GM12878 (cell line): ENCODE data around the gene CDK17. TPM values are rescaled to one million over a fixed set of nuclear protein-coding genes. Genes with fewer than 3 reads are reported as not detected.
A peak's percentile ranks its signal among the peaks of the same experiment; 100 is the strongest.

Experiments used
- ATAC-seq: fragments of 200-7000 bp; cut with Tn5 transposase; 3 replicates; pipeline ENCODE4 v1.9.1; 2020; ENCODE audit warnings: mild to moderate bottlenecking, moderate library complexity
- BruUV-seq: library from RNA; stranded (reverse); fragments of 400-500 nt; replicated peaks from 2 replicates; lab custom pipeline; 2021; lab: Mats Ljungman, UMichigan
- CTCF ChIA-PET: fragments of 300-600 bp; sonication (Branson Sonifier 250); formaldehyde crosslinking; extraction: SDS; loops from one replicate; lab custom pipeline; 2021; ENCODE audit warnings: inconsistent platforms; lab: Yijun Ruan, JAX
- POLR2A ChIA-PET: fragments of 350-600 bp; formaldehyde crosslinking; extraction: SDS; loops from one replicate; lab custom pipeline; 2021; ENCODE audit warnings: inconsistent platforms; lab: Charles Lee
- RAD21 ChIA-PET: fragments of 300-600 bp; sonication (Branson Sonifier 250); formaldehyde crosslinking; loops from one replicate; lab custom pipeline; 2023; ENCODE audit warnings: antibody characterized with exemption; ENCODE audit not compliant: unreplicated experiment; lab: Charles Lee
- SMC1A ChIA-PET: fragments of 300-600 bp; sonication (Branson Sonifier 250); formaldehyde crosslinking; loops from one replicate; lab custom pipeline; 2023; ENCODE audit not compliant: unreplicated experiment, uncharacterized antibody; lab: Charles Lee
- DNase-seq: peaks from one replicate; pipeline ENCODE4 v3.0.0-alpha.2; 2011; ENCODE audit warnings: low read depth, low spot score
- FAIRE-seq: peaks from 3 replicates; lab custom pipeline; 2011; peaks lifted over from hg19 to GRCh38; lab: Jason Lieb, UNC
- H2AFZ ChIP-seq: 2 replicates; pipeline ENCODE4 v1.6.0; 2011; ENCODE audit warnings: low read depth, low read length, control low read depth; ENCODE audit not compliant: control insufficient read depth
- H3K27ac ChIP-seq: 2 replicates; pipeline ENCODE4 v1.5.1; 2011; ENCODE audit warnings: control low read depth; ENCODE audit not compliant: control insufficient read depth, insufficient read depth
- H3K27me3 ChIP-seq, 2 experiments: replicated peaks in 1 of 2; 2 replicates each; pipeline versions ENCODE4 v1.6.0 to v1.6.1; 2011; ENCODE audit warnings: low read length in 1 of 2; ENCODE audit not compliant: control insufficient read depth in 2 of 2, insufficient read depth in 2 of 2
- H3K36me3 ChIP-seq, 2 experiments: 2 replicates each; pipeline ENCODE4 v1.5.1; 2011; ENCODE audit warnings: low read length in 1 of 2; ENCODE audit not compliant: control insufficient read depth in 2 of 2, insufficient read depth in 2 of 2
- H3K4me1 ChIP-seq: 2 replicates; pipeline ENCODE4 v1.6.1; 2011; ENCODE audit warnings: mild to moderate bottlenecking, low read length, moderate library complexity, mixed read lengths; ENCODE audit not compliant: control insufficient read depth, insufficient read depth
- H3K4me2 ChIP-seq: 2 replicates; pipeline ENCODE4 v1.6.0; 2011; ENCODE audit warnings: control low read depth; ENCODE audit not compliant: control insufficient read depth, insufficient read depth
- H3K4me3 ChIP-seq: fragments of 200-600 bp; sonication (generic); 2 replicates; pipeline ENCODE4 v1.5.1; 2016
- H3K79me2 ChIP-seq: 2 replicates; pipeline ENCODE4 v1.6.0; 2011; ENCODE audit warnings: low read length; ENCODE audit not compliant: control insufficient read depth, insufficient read depth
- H3K9ac ChIP-seq: 2 replicates; pipeline ENCODE4 v1.8.0; 2011; ENCODE audit warnings: low read length, control low read depth, mixed read lengths; ENCODE audit not compliant: control insufficient read depth, insufficient read depth
- H3K9me3 ChIP-seq: replicated peaks from 3 replicates; pipeline ENCODE4 v1.5.1; 2011; ENCODE audit warnings: mild to moderate bottlenecking, low read length; ENCODE audit not compliant: control insufficient read depth, insufficient read depth
- H4K20me1 ChIP-seq: 2 replicates; pipeline ENCODE4 v1.6.0; 2011; ENCODE audit not compliant: control insufficient read depth, insufficient read depth
- ASH2L ChIP-seq: fragments of 300-600, 200-600 bp; sonication (generic); IDR thresholded peaks from 2 replicates; pipeline ENCODE4 v1.6.1; 2017; ENCODE audit warnings: low read depth, mild to moderate bottlenecking, borderline replicate concordance
- ATF3 ChIP-seq: IDR thresholded peaks from 2 replicates; pipeline ENCODE4 v1.6.1; 2011; ENCODE audit warnings: low read depth, mild to moderate bottlenecking, low read length, moderate library complexity, borderline replicate concordance; ENCODE audit errors: extremely low read depth
- CREM ChIP-seq: IDR thresholded peaks from 2 replicates; pipeline ENCODE4 v1.6.1; 2014; ENCODE audit warnings: antibody characterized with exemption, low read depth
- CTCF ChIP-seq, 3 experiments: IDR thresholded peaks in 2 of 3; conservative IDR thresholded peaks in 1 of 3; 2 replicates each; pipeline ENCODE4 v1.5.1; 2011; ENCODE audit warnings: low read depth in 3 of 3, low read length in 3 of 3, mild to moderate bottlenecking in 3 of 3, control low read depth in 2 of 3, moderate library complexity in 2 of 3, inconsistent platforms in 1 of 3, mixed read lengths in 1 of 3; ENCODE audit not compliant: control insufficient read depth in 2 of 3, insufficient read depth in 1 of 3; ENCODE audit errors: extremely low read depth in 1 of 3
- E2F4 ChIP-seq: IDR thresholded peaks from 2 replicates; pipeline ENCODE4 v1.6.1; 2012; ENCODE audit warnings: low read depth, low read length, improper control_type of control experiment
- EZH2 ChIP-seq: IDR thresholded peaks from 2 replicates; pipeline ENCODE4 v1.6.1; 2012; ENCODE audit warnings: low read depth, mild to moderate bottlenecking, control low read depth, inconsistent platforms, low read length, borderline replicate concordance; ENCODE audit not compliant: control insufficient read depth
- FOS ChIP-seq: IDR thresholded peaks from 3 replicates; pipeline ENCODE4 v1.6.1; 2011; ENCODE audit warnings: borderline replicate concordance; ENCODE audit not compliant: insufficient read length; ENCODE audit errors: extremely low read depth
- GATAD2B ChIP-seq: fragments of 450-650 bp; conservative IDR thresholded peaks from 2 replicates; pipeline ENCODE4 v1.6.1; 2017; ENCODE audit warnings: low read depth, mild to moderate bottlenecking, moderate library complexity
- LARP7 ChIP-seq: fragments of 450-650 bp; IDR thresholded peaks from 2 replicates; pipeline ENCODE4 v1.6.1; 2017; ENCODE audit warnings: mild to moderate bottlenecking
- NFXL1 ChIP-seq: fragments of 450-650 bp; IDR thresholded peaks from 2 replicates; pipeline ENCODE4 v1.6.1; 2017; ENCODE audit warnings: antibody characterized with exemption, mild to moderate bottlenecking, borderline replicate concordance
- POU2F2 ChIP-seq: IDR thresholded peaks from 3 replicates; pipeline ENCODE4 v1.6.1; 2011; ENCODE audit warnings: low read depth, mild to moderate bottlenecking, low read length, borderline replicate concordance
- RAD51 ChIP-seq: fragments of 450-650 bp; IDR thresholded peaks from 2 replicates; pipeline ENCODE4 v1.6.1; 2016; ENCODE audit warnings: moderate library complexity, mild to moderate bottlenecking, inconsistent platforms
- RB1 ChIP-seq: fragments of 450-650 bp; formaldehyde crosslinking; IDR thresholded peaks from 2 replicates; pipeline ENCODE4 v1.6.1; 2017; ENCODE audit warnings: mild to moderate bottlenecking, borderline replicate concordance
- RFX5 ChIP-seq: IDR thresholded peaks from 2 replicates; pipeline ENCODE4 v1.6.1; 2011; ENCODE audit warnings: low read depth, low read length, improper control_type of control experiment
- SIX5 ChIP-seq: IDR thresholded peaks from 2 replicates; pipeline ENCODE4 v1.6.1; 2011; ENCODE audit warnings: mild to moderate bottlenecking, low read depth, low read length, moderate library complexity; ENCODE audit not compliant: severe bottlenecking
- SMAD1 ChIP-seq: fragments of 450-650 bp; IDR thresholded peaks from 2 replicates; pipeline ENCODE4 v1.6.1; 2018; ENCODE audit warnings: mild to moderate bottlenecking, low read depth; ENCODE audit not compliant: partially characterized antibody
- SUZ12 ChIP-seq: fragments of 200-600 bp; sonication (generic); IDR thresholded peaks from one replicate; pipeline ENCODE4 v1.6.1; 2018; ENCODE audit warnings: antibody characterized with exemption, mild to moderate bottlenecking; ENCODE audit not compliant: unreplicated experiment
- TCF7 ChIP-seq: IDR thresholded peaks from 2 replicates; pipeline ENCODE4 v1.6.1; 2014; ENCODE audit warnings: antibody characterized with exemption, borderline replicate concordance
- ZNF217 ChIP-seq: fragments of 450-650 bp; IDR thresholded peaks from 2 replicates; pipeline ENCODE4 v1.6.1; 2017; ENCODE audit warnings: antibody characterized with exemption, mild to moderate bottlenecking
- WGBS: methylation state at CpG from one replicate; pipeline ENCODE4 v1.1.6; 2016; ENCODE audit warnings: low lambda C conversion rate; ENCODE audit not compliant: insufficient replicate concordance, insufficient coverage; ENCODE audit errors: missing lambda C conversion rate; 5-methylcytosine and 5-hydroxymethylcytosine counted together
- in situ Hi-C: fragments of 300-500 bp; cut with MboI; formaldehyde crosslinking; loops from 9 replicates; pipeline ENCODE4 v1.14.3; 2018; ENCODE audit warnings: mixed read lengths
- intact Hi-C: fragments of 100-400 bp; cut with micrococcal nuclease; formaldehyde crosslinking; loops from one replicate; pipeline ENCODE4 v1.14.2; 2022; ENCODE audit not compliant: unreplicated experiment
- polyA plus RNA-seq, 11 experiments: library from polyadenylated mRNA; depleted of rRNA in 4 of 11; unstranded in 6 of 11; stranded (reverse) in 5 of 11; fragments of >200 nt; fragmentation: Nextera tagmentation in 4 of 11; fragmentation: Illumina TruSeq in 1 of 11; extraction: Ambion mirVana in 4 of 11; extraction: Trizol in 1 of 11; gene quantifications; 1 replicate in 1 of 11; 2 replicates in 10 of 11; pipeline versions ENCODE4 v1.2.1 to v1.2.3, GENCODE V29; 2011 to 2016; ENCODE audit warnings: inconsistent platforms in 2 of 11, missing spikeins in 2 of 11, low read depth in 1 of 11
- total RNA-seq, 4 experiments: library from RNA; depleted of rRNA in 3 of 4; stranded (reverse); fragments of >200 nt in 3 of 4; fragmentation: Illumina TruSeq in 1 of 4; extraction: Trizol in 1 of 4; gene quantifications; 2 replicates each; pipeline versions ENCODE4 v1.2.1 to v1.2.3, GENCODE V29; 2013 to 2021

Gene CDK17
- total and polyA plus RNA-seq, 10 of the 15 experiments (the other 5 are each of a cell fraction or from before 2014, with no cell fraction given) = 5.6 to 45.6 (median 18.3) TPM

- 84% methylated on average over 2 of the region's 2 CpGs for WGBS
- no peak overlapping the region for H2AFZ ChIP-seq
- POLR2A ChIA-PET = no interaction called here
- H3K9me3 ChIP-seq = no peaks in the 10 kb centered on the region
- H3K79me2 ChIP-seq = peaks cover 83% of the 10 kb centered on the region
- no peaks in the 10 kb centered on the region for H3K27me3 ChIP-seq
- in situ Hi-C loops = no loop called here
- no peak for DNase-seq
- no peak for TF ChIP-seq RFX5
- TF ChIP-seq RAD51 = no peak
- no peak for TF ChIP-seq E2F4
- TF ChIP-seq SUZ12 = no peak
- no peak for TF ChIP-seq SIX5
- no peak for TF ChIP-seq RB1
- no peak for TF ChIP-seq POU2F2
- TF ChIP-seq LARP7 = no peak
- no peak for TF ChIP-seq ASH2L
- TF ChIP-seq ZNF217 = no peak
- TF ChIP-seq TCF7 = no peak
- no peak for TF ChIP-seq EZH2
- TF ChIP-seq ATF3 = no peak
- no peak for TF ChIP-seq CTCF (IDR thresholded peaks at IDR 0.05 in 2 of 3, conservative IDR thresholded peaks at IDR 0.05 in 1 of 3; ENCODE audit: control insufficient read depth in 2 of 3, extremely low read depth in 1 of 3, insufficient read depth in 1 of 3, low read depth in 3 of 3, low read length in 3 of 3)
- TF ChIP-seq GATAD2B = no peak
- TF ChIP-seq CREM = no peak
- no peak for TF ChIP-seq FOS
- no peak for TF ChIP-seq SMAD1
- no peak for TF ChIP-seq NFXL1
- TF ChIP-seq, all 136 proteins: peak for 0
- SMC1A ChIA-PET = interaction anchor here (0.9 to 4.1 kb wide), 8 partner anchors 7 to 120 kb away, joined by 3 to 27 read pairs (median 9); no protein-coding TSS in a partner anchor
- ATAC-seq (no peak), FAIRE-seq (no peak)
- Histone ChIP-seq H3K27ac (no peak overlapping the region), H3K4me2 (peak overlapping the region; percentile 53; the same call in 1 of the 2 replicates), H3K9ac (no peak overlapping the region), H3K4me1 (no peaks in the 10 kb centered on the region), H3K36me3 (no peaks in the 10 kb centered on the region; a peak in 1 of 4 replicates), H4K20me1 (no peaks in the 10 kb centered on the region), H3K4me3 (peak overlapping the region; percentile 34; the same call in 1 of the 2 replicates)
- intact Hi-C loops = loop anchor here (5.0 to 10.0 kb wide), 3 partner anchors 34 to 179 kb away; no protein-coding TSS in a partner anchor
- RAD21 ChIA-PET = interaction anchor here (1.0 to 9.9 kb wide), 3 partner anchors 48 to 120 kb away, joined by 4 to 130 read pairs (median 6); no protein-coding TSS in a partner anchor
- no TSS peak for BruUV-seq
- CTCF ChIA-PET = interaction anchor here (1.2 to 1.8 kb wide), 3 partner anchors 12 to 130 kb away, joined by 3 to 9 read pairs (median 4); no protein-coding TSS in a partner anchor
Measured at GRCh38 chr12:96396209-96396608, 4.0 kb downstream of the CDK17 start.
